NCI-H1092 treated with DMSO at 0.1 percent for 48 hours (cell line): ENCODE results near the gene EFTUD2.

Experiments used
- DNase-seq: peaks from one replicate; lab custom pipeline; 2025; lab: John Stamatoyannopoulos, UW

The EFTUD2 gene

DNA sequence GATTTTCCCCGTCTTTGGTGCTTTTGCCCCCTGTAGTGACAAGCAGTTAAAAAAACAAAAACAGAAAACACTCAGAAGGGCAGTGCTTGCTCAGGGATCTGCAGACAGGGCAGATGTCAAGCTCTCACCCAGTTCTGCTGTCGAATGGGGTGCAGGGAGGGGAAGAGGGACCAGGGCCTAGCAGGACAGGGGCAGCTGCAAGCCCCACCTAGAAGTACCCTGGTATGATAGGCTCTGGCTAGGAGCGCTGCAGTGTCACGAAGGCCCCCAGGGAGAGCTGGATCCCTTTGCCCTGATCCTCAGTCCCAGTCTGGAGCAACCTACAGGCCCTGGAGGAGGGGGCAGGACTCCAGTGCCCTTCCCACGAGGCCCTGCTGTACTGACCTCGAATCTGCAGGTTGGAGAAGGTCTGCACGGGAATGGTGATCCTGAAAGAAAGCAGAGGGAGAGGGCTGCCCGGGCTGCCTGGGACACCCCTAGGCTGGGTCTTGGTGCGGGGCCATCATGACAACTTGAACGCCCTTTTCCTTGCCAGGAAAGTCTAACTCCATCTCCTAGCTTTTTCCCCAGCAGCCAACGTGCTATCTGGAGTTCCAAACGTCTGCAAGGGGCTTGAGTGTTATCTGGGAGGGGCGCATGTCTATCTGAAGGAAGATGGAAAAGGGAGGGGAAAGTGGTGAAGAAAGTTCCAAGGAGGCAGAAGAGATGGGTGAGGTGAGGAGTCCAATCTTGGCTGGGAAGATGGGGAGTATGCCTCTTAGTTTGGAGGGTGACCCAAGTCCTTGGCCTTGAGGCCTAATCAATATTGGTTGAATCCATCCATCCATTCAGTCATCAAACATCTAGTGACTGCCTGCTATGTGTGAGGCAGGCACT, 11.2 kb upstream of the EFTUD2 start:
- no peak for DNase-seq

DNA sequence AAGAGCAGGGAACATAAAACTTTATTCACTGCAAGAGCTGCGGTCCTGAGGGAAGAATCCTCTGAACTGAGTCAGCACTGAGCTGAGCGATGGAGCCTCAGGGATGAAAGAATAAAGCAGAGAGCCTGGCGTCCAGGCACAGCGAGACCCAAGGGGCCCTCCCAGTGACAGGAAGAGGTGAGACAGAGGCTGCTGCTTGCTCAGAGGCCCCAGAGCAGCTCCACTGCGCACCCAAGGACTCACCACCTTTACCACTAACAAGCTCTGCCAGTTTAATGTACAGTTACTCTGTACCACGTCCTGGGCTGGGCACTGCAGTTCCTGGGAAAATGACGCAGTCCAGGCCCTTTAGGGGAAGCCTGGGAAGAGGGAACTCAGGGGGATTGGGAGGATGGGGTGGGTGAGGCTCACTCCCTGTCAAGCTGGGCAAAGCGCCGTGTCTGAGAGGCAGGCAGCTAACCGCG, 10.5 kb upstream of the EFTUD2 start:
- DNase-seq = no peak

DNA sequence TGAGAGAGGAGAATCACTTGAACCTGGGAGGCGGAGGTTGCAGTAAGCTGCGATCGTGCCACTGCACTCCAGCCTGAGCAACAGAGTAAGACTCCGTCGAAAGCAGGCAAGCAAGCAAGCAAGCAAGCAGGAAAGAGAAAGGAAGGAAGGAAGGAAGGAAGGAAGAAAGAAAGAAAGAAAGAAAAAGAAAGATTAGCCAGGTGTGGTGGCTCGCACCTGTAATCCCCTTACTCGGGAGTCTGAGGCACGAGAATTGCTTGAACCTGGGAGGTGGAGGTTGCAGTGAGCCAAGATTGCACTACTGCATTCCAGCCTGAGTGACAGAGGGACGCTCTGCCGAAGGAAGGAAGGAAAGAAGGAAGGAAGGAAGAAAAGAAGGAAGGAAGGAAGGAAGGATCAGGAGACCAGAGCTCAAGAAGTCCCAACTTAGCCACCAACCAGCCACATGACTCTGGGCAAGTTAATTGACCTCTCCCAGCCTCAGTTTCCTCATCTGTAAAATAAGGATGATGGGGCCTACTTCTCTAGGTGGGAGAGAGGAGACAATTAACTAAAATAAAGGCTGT, 9.6 kb upstream of the EFTUD2 start:
- DNase-seq = no peak

DNA sequence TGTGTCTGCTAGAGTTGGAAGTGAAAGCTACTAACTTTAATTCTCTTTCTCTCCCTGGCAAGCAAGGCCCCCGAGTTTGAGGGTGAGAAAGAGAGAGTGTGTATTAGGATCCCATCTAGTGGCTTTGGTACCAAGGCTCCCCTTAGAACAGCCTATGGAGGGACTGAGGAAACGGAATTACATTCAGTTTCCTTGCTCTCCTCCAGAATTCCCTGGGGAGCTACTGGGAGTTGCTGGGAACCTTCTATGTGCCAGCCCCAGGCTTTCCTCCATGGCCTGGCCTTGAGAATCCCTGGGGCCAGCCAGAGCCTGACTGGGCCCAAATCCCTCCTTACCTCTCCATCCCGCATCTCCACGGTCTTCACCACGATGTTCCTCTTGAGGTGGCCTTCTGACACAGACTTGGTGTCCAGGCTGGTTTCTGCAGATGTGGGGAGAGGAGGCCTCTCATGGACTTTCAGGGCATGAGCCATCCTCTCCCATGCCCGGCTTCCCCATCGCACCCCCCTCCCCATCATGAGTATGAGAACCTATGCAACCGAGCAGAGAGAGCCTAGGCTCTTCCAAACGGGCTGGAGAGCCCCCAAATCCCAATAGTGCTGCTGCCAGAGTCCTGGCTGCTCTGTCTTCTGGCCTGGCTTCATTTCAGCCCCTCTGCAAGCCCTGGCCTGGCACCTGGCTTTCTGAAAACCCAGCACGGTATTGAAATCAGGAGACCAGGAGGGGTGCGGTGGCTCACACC, 8.7 kb upstream of the EFTUD2 start:
- DNase-seq = no peak

DNA sequence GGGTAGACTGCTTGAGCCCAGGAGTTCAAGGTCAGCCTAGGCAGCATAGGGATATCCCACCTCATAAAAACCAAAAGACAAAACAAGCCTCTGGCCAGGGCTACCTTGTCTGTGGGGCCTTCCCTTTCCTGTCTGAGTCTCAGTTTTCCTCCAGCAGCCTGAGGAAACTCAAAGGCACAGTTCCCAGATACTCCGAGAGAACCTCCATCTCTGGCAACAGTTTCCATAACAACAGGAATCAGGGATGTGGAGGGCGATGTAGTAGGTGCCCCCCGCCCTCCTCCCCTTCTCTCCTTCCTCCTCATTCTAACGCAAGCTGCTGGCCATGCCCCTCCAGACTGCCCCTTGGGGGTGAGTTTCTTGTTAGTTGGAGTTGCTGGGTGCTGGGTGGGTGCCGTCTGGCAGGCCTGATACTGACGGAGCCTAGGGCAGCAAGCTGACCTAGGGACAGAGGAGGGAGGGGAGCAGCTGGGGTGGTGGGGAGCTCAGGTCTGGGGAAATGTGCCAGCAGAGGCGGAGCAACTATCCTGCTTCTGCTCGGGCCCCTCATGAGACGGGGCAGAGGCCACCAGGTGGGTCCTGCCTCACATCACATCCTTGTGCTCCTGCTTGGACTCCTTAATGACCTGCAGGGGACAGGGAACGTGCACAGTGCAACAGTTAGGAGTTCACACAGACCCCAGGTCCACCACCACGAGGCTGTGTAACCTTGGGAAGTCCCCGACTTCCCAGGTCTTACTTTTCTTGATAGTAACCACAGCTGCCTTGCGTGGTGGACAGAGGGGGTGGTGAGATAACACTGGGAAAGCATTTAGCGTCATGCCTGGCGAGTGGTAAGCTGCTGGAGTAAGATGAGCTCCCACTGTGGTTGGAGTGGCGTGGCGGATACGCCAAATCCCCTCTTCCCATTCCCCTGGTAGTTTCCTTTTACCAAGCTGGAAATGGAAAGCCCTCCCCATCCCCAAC, 7.8 kb upstream of the EFTUD2 start:
- no peak for DNase-seq

DNA sequence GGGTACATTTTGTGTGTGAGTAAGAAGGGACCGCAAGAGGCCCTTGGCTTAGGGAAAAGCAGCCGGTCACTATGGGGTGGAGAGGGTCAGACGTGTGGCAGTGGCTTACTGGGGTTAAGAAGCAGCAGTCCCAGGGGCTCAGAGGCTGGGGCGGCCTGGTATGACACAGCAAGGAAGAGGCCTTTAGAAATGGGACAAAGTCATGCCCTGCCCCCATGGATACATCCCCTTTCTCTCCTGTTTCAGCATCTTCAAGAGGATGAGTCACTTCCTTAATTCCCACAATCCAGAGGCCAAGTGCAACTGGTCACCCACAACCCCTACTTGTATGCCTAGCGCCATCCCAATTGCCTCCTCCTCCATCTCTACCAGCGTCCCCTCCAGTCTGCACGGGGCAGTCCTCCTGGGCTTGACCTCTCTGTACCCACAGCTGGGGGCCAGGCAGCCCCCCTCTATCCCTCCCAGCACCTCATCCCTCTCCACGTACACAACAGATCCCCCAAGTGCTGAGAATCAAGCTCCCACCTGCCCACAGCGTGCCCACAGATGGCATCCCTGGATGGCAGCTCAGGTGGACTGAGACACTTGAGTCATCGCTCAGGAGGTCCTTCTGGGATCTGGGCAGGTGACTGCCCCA, 6.9 kb upstream of the EFTUD2 start:
- DNase-seq = no peak

DNA sequence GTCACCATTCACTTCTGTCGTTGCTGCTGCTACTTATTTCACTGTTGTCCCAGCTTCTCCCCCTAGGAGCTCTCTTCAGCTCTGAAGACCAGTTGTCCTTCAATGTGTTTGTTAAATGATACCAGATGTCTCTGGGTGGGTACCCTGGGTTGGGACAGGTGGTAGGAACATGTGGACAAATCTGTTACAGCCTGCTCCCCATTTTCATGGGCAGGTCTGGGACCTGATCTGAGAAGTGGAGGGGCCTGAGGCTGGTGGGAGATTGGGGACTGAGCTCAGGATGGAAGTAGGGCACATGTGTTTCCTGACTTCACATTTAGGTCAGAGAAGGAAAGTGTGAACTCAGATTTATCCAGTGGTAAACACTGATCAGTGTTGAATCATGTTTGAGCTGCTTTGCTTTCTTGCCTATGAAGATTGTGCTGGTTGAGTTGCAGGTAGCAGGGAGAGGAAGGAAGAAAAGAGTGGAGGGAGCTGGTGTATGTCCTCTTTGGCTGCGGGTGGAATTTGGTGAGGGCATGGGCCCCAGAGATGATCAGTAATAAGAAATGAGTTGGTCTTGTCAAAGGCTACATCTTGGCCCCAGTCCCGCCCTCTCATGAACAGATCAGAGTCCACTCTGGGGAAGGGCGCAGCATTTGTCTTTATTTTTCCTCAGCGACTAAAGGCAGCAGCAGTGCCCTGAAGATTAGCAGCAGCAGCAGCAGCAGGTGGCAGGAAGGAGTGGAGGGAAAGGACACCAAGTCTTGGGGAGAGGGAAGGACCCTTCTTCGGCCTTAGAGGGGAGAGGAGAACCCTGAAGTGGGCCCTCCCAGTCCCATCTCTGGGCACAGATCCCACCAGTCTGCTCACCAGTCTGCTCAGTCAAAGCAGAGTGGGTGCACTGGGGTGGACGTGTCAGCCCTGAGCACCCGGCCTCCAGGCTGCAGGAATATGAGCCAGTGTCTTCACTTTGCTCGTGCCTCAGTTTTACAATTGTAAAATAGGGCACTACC, 6.1 kb upstream of the EFTUD2 start:
- no peak for DNase-seq

DNA sequence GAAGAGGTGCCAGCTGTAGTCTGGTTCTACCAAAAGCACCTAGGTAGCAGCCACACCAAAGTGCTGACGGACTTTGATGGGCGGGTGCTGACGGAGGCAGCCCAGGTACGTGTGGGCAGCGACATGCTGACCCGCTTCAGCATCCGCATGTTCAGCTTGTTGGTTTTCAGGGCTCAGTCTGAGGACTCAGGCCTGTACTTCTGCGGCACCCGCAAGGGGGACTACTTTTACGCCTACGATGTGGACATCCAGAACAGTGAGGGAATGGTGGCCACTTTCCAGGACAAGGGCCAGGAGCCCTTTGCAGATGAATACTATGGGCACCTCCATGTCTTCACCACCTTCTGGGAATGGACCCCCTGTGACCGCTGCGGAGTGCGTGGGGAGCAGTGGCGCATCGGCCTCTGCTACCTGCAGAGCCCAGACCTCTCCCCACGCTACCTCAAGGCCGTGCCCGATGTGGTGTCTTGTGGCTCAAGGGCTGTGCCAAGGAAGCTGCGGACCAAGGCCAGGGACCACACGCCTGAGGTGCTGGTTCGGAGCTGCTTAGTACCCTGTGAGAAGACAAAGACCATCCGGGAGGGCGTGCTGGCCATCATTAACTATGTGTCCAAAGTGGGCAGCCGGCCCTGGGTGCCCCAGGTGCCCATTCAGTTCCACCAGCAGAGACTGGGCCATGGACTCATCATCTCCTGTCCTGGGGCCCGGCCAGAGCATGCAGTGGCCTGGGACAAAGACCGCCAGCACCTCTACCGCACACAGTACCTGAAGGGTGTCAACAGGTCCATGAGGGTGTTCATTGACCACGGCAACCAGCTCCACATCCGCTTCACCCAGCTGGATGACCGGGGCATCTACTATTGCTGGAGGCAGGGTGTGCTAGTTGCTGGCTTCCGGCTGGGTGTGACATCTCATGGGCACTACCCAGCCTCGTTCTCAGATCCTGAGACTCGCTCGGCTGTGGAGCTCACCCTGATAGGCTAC, 5.0 kb upstream of the EFTUD2 start:
- DNase-seq = no peak

DNA sequence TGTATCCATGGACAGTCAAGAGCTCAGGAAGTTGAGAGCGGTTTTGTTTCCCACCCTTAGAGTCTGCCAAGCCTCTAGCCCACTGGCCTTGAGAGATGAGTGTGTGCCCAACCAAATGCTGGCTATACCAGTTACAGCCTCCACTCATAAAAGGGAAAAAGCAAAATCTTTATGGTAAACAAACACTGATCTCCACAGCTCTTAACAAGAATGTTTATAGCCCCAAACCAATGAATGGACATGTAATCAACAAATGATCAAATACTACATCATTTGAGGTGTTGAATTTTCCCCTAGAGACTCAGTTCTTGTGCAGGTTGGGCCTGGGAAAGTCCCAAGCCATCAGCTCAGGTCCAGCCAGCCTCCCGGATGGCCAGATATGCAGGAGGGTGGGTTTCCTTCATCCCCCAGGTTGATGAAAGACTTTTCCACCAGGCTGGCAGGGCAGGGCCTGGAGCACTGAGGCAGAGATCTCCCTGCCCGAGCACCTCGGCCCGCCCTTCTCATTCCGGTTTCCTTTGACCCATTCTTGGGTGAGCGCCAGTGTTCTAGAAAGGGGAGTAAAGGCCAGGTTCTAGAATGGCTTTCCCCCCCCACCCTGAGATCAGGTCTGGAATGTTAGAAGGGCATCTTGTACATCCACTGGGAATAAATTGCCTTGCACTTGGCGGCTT, 3.9 kb upstream of the EFTUD2 start:
- no peak for DNase-seq

DNA sequence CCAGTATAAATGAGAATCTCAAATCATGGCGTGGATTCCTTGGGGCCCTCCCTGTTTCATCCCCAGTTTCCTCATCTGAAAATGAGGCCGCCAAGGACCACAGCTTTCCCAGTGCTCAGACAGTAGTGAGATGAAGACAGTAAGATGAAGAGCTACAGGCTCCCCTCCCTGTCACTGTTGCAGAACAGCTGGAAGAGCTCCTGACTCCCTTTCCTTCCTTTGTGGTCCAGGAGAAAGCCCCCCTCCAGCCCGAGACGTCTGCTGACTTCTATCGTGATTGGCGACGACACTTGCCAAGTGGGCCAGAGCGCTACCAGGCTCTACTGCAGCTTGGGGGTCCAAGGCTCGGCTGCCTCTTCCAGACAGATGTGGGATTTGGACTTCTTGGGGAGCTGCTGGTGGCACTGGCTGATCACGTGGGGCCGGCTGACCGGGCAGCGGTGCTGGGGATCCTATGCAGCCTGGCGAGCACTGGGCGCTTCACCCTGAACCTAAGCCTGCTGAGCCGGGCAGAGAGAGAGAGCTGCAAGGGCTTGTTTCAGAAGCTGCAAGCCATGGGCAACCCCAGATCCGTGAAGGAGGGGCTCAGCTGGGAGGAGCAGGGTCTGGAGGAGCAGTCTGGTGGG, 3.0 kb upstream of the EFTUD2 start:
- DNase-seq = no peak

DNA sequence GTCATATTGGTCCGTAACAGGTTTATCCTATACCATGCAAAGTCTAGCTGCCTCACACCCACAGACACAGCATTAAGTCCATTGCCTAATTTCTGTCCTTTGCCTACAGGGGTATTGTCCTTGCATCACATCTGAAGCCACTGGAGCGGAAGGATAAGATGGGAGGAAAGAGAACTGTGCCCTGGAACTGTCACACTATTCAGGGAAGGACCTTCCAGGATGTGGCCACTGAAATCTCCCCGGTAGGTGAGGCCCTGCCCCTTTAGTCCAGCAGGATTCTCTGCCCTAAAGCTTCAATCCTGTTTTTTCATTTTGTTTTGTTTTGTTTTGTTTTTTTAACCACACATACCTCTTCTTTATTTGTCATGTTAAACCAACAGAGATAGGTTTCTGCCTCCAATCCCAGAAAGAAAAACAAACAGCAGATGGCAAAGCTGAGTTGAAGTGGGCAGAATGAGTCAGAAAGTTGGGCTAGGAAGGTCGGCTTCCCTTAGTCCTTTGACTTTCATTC, 2.2 kb upstream of the EFTUD2 start:
- DNase-seq = no peak

DNA sequence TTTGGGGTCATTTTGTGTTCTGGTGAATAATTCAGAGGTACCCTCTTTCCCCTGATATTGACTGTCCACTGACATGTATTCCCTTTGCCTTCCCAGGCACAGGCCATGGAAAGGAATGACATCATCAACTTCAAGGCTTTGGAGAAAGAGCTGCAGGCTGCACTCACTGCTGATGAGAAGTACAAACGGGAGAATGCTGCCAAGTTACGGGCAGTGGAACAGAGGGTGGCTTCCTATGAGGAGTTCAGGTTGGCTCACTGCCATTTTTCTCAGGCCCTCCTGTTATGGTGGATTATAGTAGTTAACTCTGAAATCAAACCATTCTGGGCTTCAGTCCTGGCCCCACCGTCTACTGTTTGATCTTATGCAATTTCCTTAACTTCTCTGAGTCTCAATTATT, 1.6 kb upstream of the EFTUD2 start:
- DNase-seq = no peak

DNA sequence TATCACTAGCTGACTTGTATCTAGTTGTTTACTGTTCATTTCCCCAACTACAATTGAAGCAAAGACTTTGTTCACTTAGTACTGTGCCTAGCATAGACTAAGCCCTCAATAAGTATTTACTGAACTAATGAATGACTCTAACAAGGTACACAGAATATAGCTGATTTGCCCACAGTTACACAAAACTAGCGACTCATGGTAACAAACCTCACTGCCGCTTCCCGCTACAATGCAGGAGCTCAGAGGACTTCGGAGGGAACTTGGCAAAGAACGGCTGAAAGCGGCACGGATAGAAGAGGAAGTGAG, 524 bp downstream of the EFTUD2 start:
- DNase-seq = no peak

DNA sequence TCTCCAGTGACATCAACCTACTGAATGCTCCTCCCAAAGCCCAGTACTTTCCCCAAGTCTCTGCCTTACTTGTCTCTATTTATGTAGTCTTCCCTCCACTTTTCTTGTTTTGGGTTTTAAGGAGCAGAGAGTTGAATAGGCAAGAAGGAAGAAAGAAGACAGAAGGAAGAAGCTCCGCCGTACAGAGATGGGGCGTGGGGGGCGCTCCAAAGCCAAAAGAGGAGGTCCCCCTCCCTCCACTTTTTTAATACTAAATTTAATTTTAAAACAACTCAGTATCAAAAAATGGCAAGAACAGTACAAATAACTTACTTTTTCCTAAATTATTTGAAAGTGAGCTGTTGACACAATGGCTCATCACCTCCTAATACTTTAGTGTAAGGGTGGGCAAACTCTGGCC, 4.6 kb downstream of the EFTUD2 start:
- no peak for DNase-seq

DNA sequence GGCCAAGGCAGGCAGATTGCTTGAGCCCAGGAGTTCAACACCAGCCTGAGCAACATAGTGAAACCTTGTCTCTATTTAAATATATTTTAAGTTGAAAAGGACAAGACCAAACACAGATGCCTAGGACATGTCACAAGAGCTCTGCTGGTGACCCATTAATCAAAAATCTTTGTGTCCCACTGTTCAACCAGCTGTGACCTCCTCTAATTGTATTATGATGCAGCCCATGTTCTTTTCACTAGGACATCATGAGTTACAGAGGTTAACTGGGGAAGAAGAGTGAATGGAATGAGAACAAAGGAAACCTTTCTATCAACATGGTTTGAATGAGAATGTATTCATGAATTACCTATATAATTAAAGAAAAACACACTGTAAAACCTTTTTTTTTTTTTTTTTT, 7.0 kb downstream of the EFTUD2 start:
- no peak for DNase-seq

DNA sequence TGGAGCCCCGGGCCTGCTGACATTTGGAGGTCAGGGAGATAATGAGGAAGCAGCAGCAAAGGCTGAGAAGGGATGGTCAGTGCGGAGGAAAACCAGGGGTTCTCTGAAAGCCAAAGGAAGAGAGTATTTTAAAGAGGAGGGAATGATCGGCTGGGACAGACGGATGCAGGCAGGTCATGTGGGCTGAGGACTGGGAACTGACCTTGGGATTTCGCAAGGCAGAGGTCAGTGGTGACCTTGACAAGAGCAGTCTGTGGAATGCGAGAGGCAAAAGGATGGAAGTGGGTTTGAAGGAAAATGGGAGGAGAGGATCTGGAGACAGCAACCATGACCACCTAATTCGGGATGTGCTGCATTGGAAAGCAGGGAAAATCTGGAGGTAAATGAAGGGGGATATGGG, 10.2 kb downstream of the EFTUD2 start:
- no peak for DNase-seq
